HepG2 (cell line): ENCODE results near the gene PHLDB1. TPM values are rescaled to one million over a fixed set of nuclear protein-coding genes. Genes with fewer than 3 reads are reported as not detected.

Source experiments
- CBX2 ChIP-seq, 2 experiments: fragments of 200-600 bp in 1 of 2; sonication (generic); formaldehyde crosslinking in 1 of 2; IDR thresholded peaks; 2 replicates each; pipeline versions ENCODE4 v1.7.0 to v1.8.1; 2018 to 2022; ENCODE audit warnings: low read depth in 2 of 2, low read length in 1 of 2, mild to moderate bottlenecking in 1 of 2, missing genetic modification reagents in 1 of 2
- CTCF ChIP-seq: sonication (generic); formaldehyde crosslinking; IDR thresholded peaks from 2 replicates; pipeline ENCODE4 v1.5.0; 2020; ENCODE audit warnings: mild to moderate bottlenecking, missing genetic modification reagents, moderate library complexity
- ESRRA ChIP-seq: sonication (generic); formaldehyde crosslinking; IDR thresholded peaks from 2 replicates; pipeline ENCODE4 v1.5.1; 2020; ENCODE audit warnings: mild to moderate bottlenecking, low read depth, missing genetic modification reagents
- ETS1 ChIP-seq: sonication (generic); formaldehyde crosslinking; IDR thresholded peaks from 2 replicates; pipeline ENCODE4 v1.4.0; 2020; ENCODE audit warnings: missing genetic modification reagents
- GTF3A ChIP-seq: sonication (generic); formaldehyde crosslinking; conservative IDR thresholded peaks from 2 replicates; pipeline ENCODE4 v1.4.0; 2020; ENCODE audit warnings: mild to moderate bottlenecking, missing genetic modification reagents
- NKX3-1 ChIP-seq: sonication (generic); formaldehyde crosslinking; IDR thresholded peaks from 2 replicates; pipeline ENCODE4 v1.5.0; 2020; ENCODE audit warnings: missing genetic modification reagents
- ZBTB20 ChIP-seq: sonication (generic); formaldehyde crosslinking; IDR thresholded peaks from 2 replicates; pipeline ENCODE4 v1.8.1; 2023; ENCODE audit warnings: missing genetic modification reagents, low read depth, mild to moderate bottlenecking, borderline replicate concordance
- ZNF713 ChIP-seq: sonication (generic); formaldehyde crosslinking; IDR thresholded peaks from 2 replicates; pipeline ENCODE4 v1.4.0; 2020; ENCODE audit warnings: mild to moderate bottlenecking, missing genetic modification reagents
- polyA plus RNA-seq, 8 experiments: library from polyadenylated mRNA; depleted of rRNA in 3 of 8; stranded (reverse) in 7 of 8; unstranded in 1 of 8; fragments of >200 nt; fragmentation: Illumina TruSeq in 4 of 8; extraction: Trizol in 4 of 8; gene quantifications; 2 replicates each; pipeline versions ENCODE4 v1.2.1 to v1.2.3, GENCODE V29; 2011 to 2016; ENCODE audit warnings: low read depth in 4 of 8, missing spikeins in 1 of 8, mixed read lengths in 1 of 8; ENCODE audit not compliant: insufficient read depth in 1 of 8
- total RNA-seq, 5 experiments: library from RNA; depleted of rRNA; stranded (reverse); fragments of >200 nt; fragmentation: Illumina TruSeq; extraction: Trizol; gene quantifications; 2 replicates each; pipeline ENCODE4 v1.2.3, GENCODE V29; 2016; ENCODE audit warnings: low read depth in 1 of 5
- TF ChIP-seq, protein P1 (sequence below), 2 experiments: sonication (generic) in 1 of 2; formaldehyde crosslinking in 1 of 2; IDR thresholded peaks; 2 replicates each; pipeline versions ENCODE4 v1.6.1 to v1.9.0; 2014 to 2022; ENCODE audit warnings: antibody characterized with exemption in 1 of 2, borderline replicate concordance in 1 of 2, inconsistent platforms in 1 of 2, low read depth in 1 of 2, missing genetic modification reagents in 1 of 2
- TF ChIP-seq, protein P2 (sequence below): fragments of 450-650 bp; IDR thresholded peaks from 2 replicates; pipeline ENCODE4 v1.6.1; 2017
- TF ChIP-seq, protein P3 (sequence below): sonication (generic); formaldehyde crosslinking; IDR thresholded peaks from 2 replicates; pipeline ENCODE4 v1.5.0; 2020; ENCODE audit warnings: mild to moderate bottlenecking, missing genetic modification reagents

PHLDB1 gene
- total and polyA plus RNA-seq, 2 of the 13 experiments (the other 11 are each of a cell fraction or from before 2014, with no cell fraction given): 13.8 to 14.2 TPM

DNA sequence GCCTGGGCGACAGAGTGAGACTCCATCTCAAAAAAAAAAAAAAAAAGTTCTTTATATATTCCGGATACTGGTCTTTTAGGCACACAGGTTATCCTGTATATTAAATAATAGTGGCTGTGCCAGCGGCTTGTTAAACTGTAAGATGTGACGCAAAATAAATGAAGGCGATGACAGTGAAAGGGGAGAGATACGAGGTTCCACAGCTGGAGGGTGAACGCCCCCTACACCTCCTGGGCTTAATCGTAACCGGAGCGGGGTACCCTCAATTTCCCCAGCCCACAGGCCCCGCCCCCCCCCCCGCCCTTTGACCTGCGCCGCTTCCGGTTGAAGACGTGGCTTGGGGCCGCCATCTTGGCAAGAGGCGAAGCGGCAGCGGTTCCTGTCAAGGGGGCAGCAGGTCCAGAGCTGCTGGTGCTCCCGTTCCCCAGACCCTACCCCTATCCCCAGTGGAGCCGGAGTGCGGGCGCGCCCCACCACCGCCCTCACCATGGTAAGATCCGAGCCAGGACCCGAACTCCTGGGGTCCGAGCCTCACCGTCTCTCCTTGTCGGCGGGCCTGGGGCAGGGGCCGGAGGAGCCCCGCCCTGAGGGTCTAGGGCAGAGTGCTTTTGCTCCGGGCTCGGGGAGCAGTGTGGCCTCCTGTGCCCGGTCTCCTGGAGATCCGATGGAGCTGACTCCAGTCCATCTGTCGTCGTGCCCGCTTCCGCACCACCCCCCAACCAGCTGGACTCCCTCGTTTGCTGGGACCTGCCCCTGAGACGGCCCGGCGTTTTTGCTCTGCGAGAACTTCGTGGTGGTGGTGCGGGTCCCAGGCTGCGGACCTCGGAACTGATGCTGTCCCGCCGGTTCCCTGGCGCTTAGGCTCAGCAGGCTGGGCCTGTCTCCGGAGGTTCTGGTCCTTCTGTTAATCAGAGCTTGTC, 35.1 kb upstream of the PHLDB1 start, which contains the start of gene ARCN1 (continued):
- no peak for TF ChIP-seq CBX2 (IDR thresholded peaks at IDR 0.05; ENCODE audit: low read depth, low read length)
- TF ChIP-seq CBX2 (CRISPR knock-in tag; IDR thresholded peaks at IDR 0.05; ENCODE audit: low read depth): no peak
- TF ChIP-seq ESRRA (CRISPR knock-in tag): no peak
- no peak for TF ChIP-seq GTF3A (CRISPR knock-in tag)
- no peak for TF ChIP-seq ETS1 (CRISPR knock-in tag)
- TF ChIP-seq ZNF713: 0 out of 2 replicates have a peak, but pooled peaks have one; percentile 35
- TF ChIP-seq, protein P1, sequence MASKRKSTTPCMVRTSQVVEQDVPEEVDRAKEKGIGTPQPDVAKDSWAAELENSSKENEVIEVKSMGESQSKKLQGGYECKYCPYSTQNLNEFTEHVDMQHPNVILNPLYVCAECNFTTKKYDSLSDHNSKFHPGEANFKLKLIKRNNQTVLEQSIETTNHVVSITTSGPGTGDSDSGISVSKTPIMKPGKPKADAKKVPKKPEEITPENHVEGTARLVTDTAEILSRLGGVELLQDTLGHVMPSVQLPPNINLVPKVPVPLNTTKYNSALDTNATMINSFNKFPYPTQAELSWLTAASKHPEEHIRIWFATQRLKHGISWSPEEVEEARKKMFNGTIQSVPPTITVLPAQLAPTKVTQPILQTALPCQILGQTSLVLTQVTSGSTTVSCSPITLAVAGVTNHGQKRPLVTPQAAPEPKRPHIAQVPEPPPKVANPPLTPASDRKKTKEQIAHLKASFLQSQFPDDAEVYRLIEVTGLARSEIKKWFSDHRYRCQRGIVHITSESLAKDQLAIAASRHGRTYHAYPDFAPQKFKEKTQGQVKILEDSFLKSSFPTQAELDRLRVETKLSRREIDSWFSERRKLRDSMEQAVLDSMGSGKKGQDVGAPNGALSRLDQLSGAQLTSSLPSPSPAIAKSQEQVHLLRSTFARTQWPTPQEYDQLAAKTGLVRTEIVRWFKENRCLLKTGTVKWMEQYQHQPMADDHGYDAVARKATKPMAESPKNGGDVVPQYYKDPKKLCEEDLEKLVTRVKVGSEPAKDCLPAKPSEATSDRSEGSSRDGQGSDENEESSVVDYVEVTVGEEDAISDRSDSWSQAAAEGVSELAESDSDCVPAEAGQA (IDR thresholded peaks at IDR 0.05; ENCODE audit: low read depth): peak; percentile 74; the same call in 1 of the 2 replicates
- TF ChIP-seq, protein P1 (CRISPR knock-in tag; IDR thresholded peaks at IDR 0.05; ENCODE audit: borderline replicate concordance): no peak
- TF ChIP-seq, protein P2, sequence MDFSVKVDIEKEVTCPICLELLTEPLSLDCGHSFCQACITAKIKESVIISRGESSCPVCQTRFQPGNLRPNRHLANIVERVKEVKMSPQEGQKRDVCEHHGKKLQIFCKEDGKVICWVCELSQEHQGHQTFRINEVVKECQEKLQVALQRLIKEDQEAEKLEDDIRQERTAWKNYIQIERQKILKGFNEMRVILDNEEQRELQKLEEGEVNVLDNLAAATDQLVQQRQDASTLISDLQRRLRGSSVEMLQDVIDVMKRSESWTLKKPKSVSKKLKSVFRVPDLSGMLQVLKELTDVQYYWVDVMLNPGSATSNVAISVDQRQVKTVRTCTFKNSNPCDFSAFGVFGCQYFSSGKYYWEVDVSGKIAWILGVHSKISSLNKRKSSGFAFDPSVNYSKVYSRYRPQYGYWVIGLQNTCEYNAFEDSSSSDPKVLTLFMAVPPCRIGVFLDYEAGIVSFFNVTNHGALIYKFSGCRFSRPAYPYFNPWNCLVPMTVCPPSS: no peak
- TF ChIP-seq, protein P3, sequence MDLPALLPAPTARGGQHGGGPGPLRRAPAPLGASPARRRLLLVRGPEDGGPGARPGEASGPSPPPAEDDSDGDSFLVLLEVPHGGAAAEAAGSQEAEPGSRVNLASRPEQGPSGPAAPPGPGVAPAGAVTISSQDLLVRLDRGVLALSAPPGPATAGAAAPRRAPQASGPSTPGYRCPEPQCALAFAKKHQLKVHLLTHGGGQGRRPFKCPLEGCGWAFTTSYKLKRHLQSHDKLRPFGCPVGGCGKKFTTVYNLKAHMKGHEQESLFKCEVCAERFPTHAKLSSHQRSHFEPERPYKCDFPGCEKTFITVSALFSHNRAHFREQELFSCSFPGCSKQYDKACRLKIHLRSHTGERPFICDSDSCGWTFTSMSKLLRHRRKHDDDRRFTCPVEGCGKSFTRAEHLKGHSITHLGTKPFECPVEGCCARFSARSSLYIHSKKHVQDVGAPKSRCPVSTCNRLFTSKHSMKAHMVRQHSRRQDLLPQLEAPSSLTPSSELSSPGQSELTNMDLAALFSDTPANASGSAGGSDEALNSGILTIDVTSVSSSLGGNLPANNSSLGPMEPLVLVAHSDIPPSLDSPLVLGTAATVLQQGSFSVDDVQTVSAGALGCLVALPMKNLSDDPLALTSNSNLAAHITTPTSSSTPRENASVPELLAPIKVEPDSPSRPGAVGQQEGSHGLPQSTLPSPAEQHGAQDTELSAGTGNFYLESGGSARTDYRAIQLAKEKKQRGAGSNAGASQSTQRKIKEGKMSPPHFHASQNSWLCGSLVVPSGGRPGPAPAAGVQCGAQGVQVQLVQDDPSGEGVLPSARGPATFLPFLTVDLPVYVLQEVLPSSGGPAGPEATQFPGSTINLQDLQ: no peak
- peak; percentile 24 for TF ChIP-seq CTCF (CRISPR knock-in tag)
- no peak for TF ChIP-seq ZBTB20 (CRISPR knock-in tag)
- peak; percentile 47; the same call in 1 of the 2 replicates for TF ChIP-seq NKX3-1
